Placental pericyte (primary cell): ENCODE data around the gene STRIP1. TPM values are rescaled to one million over a fixed set of nuclear protein-coding genes. Genes with fewer than 3 reads are reported as not detected.

Source experiments
- total RNA-seq: library from RNA; depleted of rRNA; stranded (reverse); fragments of >200 nt; gene quantifications from 2 replicates; pipeline ENCODE4 v1.2.3, GENCODE V29; 2012

STRIP1 gene, protein sequence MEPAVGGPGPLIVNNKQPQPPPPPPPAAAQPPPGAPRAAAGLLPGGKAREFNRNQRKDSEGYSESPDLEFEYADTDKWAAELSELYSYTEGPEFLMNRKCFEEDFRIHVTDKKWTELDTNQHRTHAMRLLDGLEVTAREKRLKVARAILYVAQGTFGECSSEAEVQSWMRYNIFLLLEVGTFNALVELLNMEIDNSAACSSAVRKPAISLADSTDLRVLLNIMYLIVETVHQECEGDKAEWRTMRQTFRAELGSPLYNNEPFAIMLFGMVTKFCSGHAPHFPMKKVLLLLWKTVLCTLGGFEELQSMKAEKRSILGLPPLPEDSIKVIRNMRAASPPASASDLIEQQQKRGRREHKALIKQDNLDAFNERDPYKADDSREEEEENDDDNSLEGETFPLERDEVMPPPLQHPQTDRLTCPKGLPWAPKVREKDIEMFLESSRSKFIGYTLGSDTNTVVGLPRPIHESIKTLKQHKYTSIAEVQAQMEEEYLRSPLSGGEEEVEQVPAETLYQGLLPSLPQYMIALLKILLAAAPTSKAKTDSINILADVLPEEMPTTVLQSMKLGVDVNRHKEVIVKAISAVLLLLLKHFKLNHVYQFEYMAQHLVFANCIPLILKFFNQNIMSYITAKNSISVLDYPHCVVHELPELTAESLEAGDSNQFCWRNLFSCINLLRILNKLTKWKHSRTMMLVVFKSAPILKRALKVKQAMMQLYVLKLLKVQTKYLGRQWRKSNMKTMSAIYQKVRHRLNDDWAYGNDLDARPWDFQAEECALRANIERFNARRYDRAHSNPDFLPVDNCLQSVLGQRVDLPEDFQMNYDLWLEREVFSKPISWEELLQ
- total RNA-seq = 47.5 and 58.8 TPM in 2 replicates

DNA sequence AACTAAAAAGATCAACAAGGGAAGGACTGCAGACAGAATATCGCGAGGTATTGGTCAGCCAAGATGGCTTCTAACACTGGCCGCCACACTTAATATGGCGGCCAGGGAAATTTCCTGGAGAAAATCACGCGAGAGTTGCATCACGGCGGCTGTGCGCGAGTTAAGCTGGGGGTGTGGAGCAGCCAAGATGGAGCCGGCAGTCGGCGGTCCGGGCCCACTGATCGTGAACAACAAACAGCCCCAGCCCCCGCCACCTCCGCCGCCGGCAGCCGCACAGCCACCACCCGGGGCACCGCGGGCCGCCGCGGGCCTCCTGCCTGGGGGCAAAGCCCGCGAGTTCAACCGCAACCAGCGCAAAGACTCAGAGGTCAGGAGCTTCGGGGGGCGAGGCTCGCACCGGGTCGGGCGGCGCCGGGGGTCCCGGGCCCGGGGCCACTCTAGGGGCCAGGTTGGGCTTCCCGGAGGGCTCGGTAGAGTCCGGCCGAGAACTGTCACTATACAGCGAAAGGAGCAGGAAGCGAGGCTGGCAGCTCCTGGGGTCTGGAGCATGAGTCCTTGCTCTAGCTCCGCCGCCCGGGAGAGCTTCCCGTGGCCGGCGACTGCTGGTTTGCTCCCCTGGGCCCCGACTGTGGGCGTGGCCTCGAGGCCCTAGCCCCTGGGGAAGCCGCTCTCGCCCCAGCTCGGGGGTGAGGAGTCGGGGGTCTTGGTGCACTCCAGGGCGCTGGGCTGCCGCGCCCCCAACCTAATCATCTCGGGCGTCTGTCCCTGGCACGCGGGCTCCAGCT is at the start of gene STRIP1:
Gene STRIP1, plus strand, starts transcription at position 174 of the 785 bp plus-strand sequence. Its CDS starts 14 bp downstream, at position 188.

DNA sequence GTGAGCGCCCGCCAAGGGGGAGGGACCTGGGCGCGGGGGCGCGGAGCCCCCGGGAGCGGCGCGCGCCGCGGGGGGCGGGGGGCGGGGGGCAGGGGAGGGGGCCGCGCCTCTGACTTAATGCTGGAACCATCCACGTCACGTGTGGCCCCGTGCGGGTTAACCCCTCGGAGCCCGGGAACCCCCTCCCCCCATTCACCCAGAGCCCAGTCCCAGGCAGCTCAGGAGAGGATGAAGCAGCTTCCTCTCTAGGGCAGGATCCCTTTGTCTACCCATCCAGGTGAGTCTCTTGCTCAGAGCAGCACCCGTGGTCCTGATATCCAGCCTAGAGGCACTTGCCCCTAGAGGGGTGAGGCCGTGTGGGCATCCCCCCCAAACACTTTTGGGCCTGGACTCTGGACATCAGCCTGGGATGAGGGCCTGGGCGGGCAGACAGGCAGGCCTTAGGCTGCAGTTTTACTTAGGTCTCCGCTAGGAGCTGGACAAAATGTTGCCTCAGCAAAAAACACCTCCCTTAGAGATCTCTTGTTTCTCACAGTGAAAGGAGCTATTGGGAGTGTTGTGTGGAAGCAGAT is 36.3 kb downstream of the STRIP1 start, which contains the start of gene ALX3:
Gene ALX3, minus strand, starts transcription at position 2 of the 572 bp plus-strand sequence. CDS start 60 bp downstream, outside the sequence.

Other genes with a start within 250 kb of the STRIP1 start
- gene CSF1, start 123.8 kb upstream of the STRIP1 start, total RNA-seq = 28.8 and 148 TPM in 2 replicates
- gene AHCYL1, start 49.9 kb upstream of the STRIP1 start, total RNA-seq = 67.3 and 70.9 TPM in 2 replicates
- not detected in 2 replicates for gene ALX3, start 36.0 kb downstream of the STRIP1 start, total RNA-seq
- gene UBL4B, start 77.8 kb downstream of the STRIP1 start, total RNA-seq = not detected in 2 replicates
- 0.14 TPM in 1 of 2 replicates, not detected in the other for gene SLC6A17, start 115.9 kb downstream of the STRIP1 start, total RNA-seq
- 0.44 and 1.3 TPM in 2 replicates for gene KCNC4, start 175.7 kb downstream of the STRIP1 start, total RNA-seq